HepG2 (cell line): Measurements from ENCODE around the gene LGALS9. TPM values are rescaled to one million over a fixed set of nuclear protein-coding genes. Genes with fewer than 3 reads are reported as not detected.

Experiments
- ATAC-seq: fragments of 200-7000 bp; cut with Tn5 transposase; 3 replicates; pipeline ENCODE4 v1.9.1; 2020; ENCODE audit warnings: mild to moderate bottlenecking, moderate library complexity
- BruUV-seq: library from RNA; stranded (reverse); fragments of 400-500 nt; replicated peaks from 2 replicates; lab custom pipeline; 2021; lab: Mats Ljungman, UMichigan
- CTCF ChIA-PET: fragments of 300-600 bp; formaldehyde crosslinking; extraction: SDS; loops from one replicate; lab custom pipeline; 2021; ENCODE audit warnings: low total read pairs, inconsistent platforms, low intra/inter-chr PET ratio; lab: Yijun Ruan, JAX
- POLR2A ChIA-PET: fragments of 350-600 bp; sonication (Branson Sonifier 250); formaldehyde crosslinking; loops from one replicate; lab custom pipeline; 2020; ENCODE audit warnings: antibody characterized with exemption, inconsistent platforms; lab: Yijun Ruan, JAX
- DNase-seq: peaks from one replicate; pipeline ENCODE4 v3.0.0-alpha.2; 2015; ENCODE audit warnings: low spot score
- FAIRE-seq: peaks from 3 replicates; lab custom pipeline; 2011; peaks lifted over from hg19 to GRCh38; lab: Jason Lieb, UNC
- H2AFZ ChIP-seq: one replicate; pipeline ENCODE4 v1.6.1; 2011; ENCODE audit warnings: low read length, inconsistent platforms
- H3K27ac ChIP-seq: fragments of 300-600 bp; 3 replicates; pipeline ENCODE4 v1.8.0; 2011; ENCODE audit warnings: mixed run types, mild to moderate bottlenecking, mixed read lengths, low read length, inconsistent platforms; ENCODE audit not compliant: insufficient read depth; ENCODE audit errors: extremely low read length
- H3K27me3 ChIP-seq, 2 experiments: fragments of 200-600 bp in 1 of 2; 2 replicates in 1 of 2; 3 replicates in 1 of 2; pipeline versions ENCODE4 v1.6.0 to v1.8.0; 2011; ENCODE audit warnings: low read length in 2 of 2, mild to moderate bottlenecking in 2 of 2, moderate library complexity in 2 of 2, inconsistent platforms in 1 of 2; ENCODE audit not compliant: insufficient read depth in 2 of 2, control insufficient read depth in 1 of 2
- H3K36me3 ChIP-seq, 2 experiments: fragments of 200-600 bp in 1 of 2; replicated peaks in 1 of 2; 2 replicates in 1 of 2; 3 replicates in 1 of 2; pipeline versions ENCODE4 v1.5.1 to v1.8.0; 2011; ENCODE audit warnings: low read length in 2 of 2, inconsistent platforms in 1 of 2; ENCODE audit not compliant: insufficient read depth in 2 of 2, control insufficient read depth in 1 of 2
- H3K4me1 ChIP-seq: 2 replicates; pipeline ENCODE4 v1.5.1; 2012; ENCODE audit warnings: low read length, inconsistent platforms; ENCODE audit not compliant: insufficient read depth
- H3K4me2 ChIP-seq: 2 replicates; pipeline ENCODE4 v1.6.0; 2011; ENCODE audit warnings: low read depth, low read length, inconsistent platforms
- H3K4me3 ChIP-seq, 3 experiments: fragments of 200-600 bp in 1 of 3; sonication (generic), shearing (Covaris generic) in 1 of 3; replicated peaks in 1 of 3; 2 replicates each; pipeline ENCODE4 v1.5.1; 2011 to 2016; ENCODE audit warnings: low read length in 3 of 3, inconsistent platforms in 2 of 3, low read depth in 2 of 3, mild to moderate bottlenecking in 2 of 3, control low read depth in 1 of 3, mixed read lengths in 1 of 3; ENCODE audit not compliant: insufficient read depth in 1 of 3
- H3K79me2 ChIP-seq: one replicate; pipeline ENCODE4 v1.6.1; 2011; ENCODE audit warnings: low read length, inconsistent platforms; ENCODE audit not compliant: insufficient read depth
- H3K9ac ChIP-seq: 2 replicates; pipeline ENCODE4 v1.6.0; 2011; ENCODE audit warnings: mild to moderate bottlenecking, low read depth, low read length, inconsistent platforms; ENCODE audit not compliant: insufficient read depth
- H3K9me3 ChIP-seq: 2 replicates; pipeline ENCODE4 v1.5.1; 2012; ENCODE audit warnings: mild to moderate bottlenecking, low read length
- H4K20me1 ChIP-seq: 2 replicates; pipeline ENCODE4 v1.6.0; 2011; ENCODE audit warnings: inconsistent platforms, mild to moderate bottlenecking, low read length, moderate library complexity; ENCODE audit not compliant: insufficient read depth
- ARNTL ChIP-seq: sonication (generic); formaldehyde crosslinking; IDR thresholded peaks from 2 replicates; pipeline ENCODE4 v1.4.0; 2020; ENCODE audit warnings: mild to moderate bottlenecking, missing genetic modification reagents
- EEA1 ChIP-seq: sonication (generic); formaldehyde crosslinking; IDR thresholded peaks from 2 replicates; pipeline ENCODE4 v1.5.1; 2020; ENCODE audit warnings: mild to moderate bottlenecking, missing genetic modification reagents, borderline replicate concordance
- JARID2 ChIP-seq: sonication (generic); formaldehyde crosslinking; IDR thresholded peaks from 2 replicates; pipeline ENCODE4 v1.8.1; 2023; ENCODE audit warnings: missing genetic modification reagents, inconsistent platforms; ENCODE audit not compliant: insufficient replicate concordance
- JUNB ChIP-seq: sonication (generic); formaldehyde crosslinking; IDR thresholded peaks from 2 replicates; pipeline ENCODE4 v1.8.0; 2022; ENCODE audit warnings: missing genetic modification reagents, mild to moderate bottlenecking, borderline replicate concordance
- KAT7 ChIP-seq: IDR thresholded peaks from 2 replicates; pipeline ENCODE4 v1.6.1; 2018; ENCODE audit warnings: borderline replicate concordance, missing compliant biosample characterization
- NCOA5 ChIP-seq: sonication (generic); formaldehyde crosslinking; IDR thresholded peaks from 2 replicates; pipeline ENCODE4 v1.4.0; 2020; ENCODE audit warnings: missing genetic modification reagents
- NR2F6 ChIP-seq, 2 experiments: IDR thresholded peaks; 2 replicates each; pipeline ENCODE4 v1.6.1; 2016; ENCODE audit warnings: antibody characterized with exemption in 1 of 2, mild to moderate bottlenecking in 1 of 2
- NR3C1 ChIP-seq: sonication (generic); formaldehyde crosslinking; IDR thresholded peaks from 2 replicates; pipeline ENCODE4 v1.4.0; 2020; ENCODE audit warnings: missing genetic modification reagents
- RBAK ChIP-seq: sonication (generic); formaldehyde crosslinking; IDR thresholded peaks from 2 replicates; pipeline ENCODE4 v1.5.1; 2020; ENCODE audit warnings: mild to moderate bottlenecking, missing genetic modification reagents
- RERE ChIP-seq: IDR thresholded peaks from 2 replicates; pipeline ENCODE4 v1.6.1; 2016; ENCODE audit warnings: low read depth, missing genetic modification reagents, missing compliant biosample characterization
- TEAD2 ChIP-seq: sonication (generic); formaldehyde crosslinking; IDR thresholded peaks from 2 replicates; pipeline ENCODE4 v1.9.0; 2021; ENCODE audit warnings: missing genetic modification reagents
- ZNF142 ChIP-seq: sonication (generic); formaldehyde crosslinking; IDR thresholded peaks from 2 replicates; pipeline ENCODE4 v1.4.0; 2020; ENCODE audit warnings: missing genetic modification reagents
- ZNF234 ChIP-seq: sonication (generic); formaldehyde crosslinking; conservative IDR thresholded peaks from 2 replicates; pipeline ENCODE4 v1.5.1; 2020; ENCODE audit warnings: mild to moderate bottlenecking, missing genetic modification reagents
- ZNF3 ChIP-seq: IDR thresholded peaks from 2 replicates; pipeline ENCODE4 v1.7.0; 2017; ENCODE audit warnings: inconsistent platforms
- ZNF431 ChIP-seq: sonication (generic); formaldehyde crosslinking; IDR thresholded peaks from 2 replicates; pipeline ENCODE4 v1.9.0; 2022; ENCODE audit warnings: missing genetic modification reagents, low read depth, mild to moderate bottlenecking, borderline replicate concordance
- WGBS: methylation state at CpG from one replicate; pipeline ENCODE4 v1.1.6; 2017; ENCODE audit warnings: low lambda C conversion rate; 5-methylcytosine and 5-hydroxymethylcytosine counted together
- in situ Hi-C: cut with HindIII; loops from 2 replicates; pipeline ENCODE4 v1.10.0; 2017; ENCODE audit warnings: low pct_unique_long_range_greater_than_20kb; ENCODE audit not compliant: extremely low pct_ligation_motif_present
- intact Hi-C: fragments of 100-400 bp; cut with micrococcal nuclease; formaldehyde crosslinking; loops from one replicate; pipeline ENCODE4 v1.10.0; 2022; ENCODE audit not compliant: unreplicated experiment
- polyA plus RNA-seq, 8 experiments: library from polyadenylated mRNA; depleted of rRNA in 3 of 8; stranded (reverse) in 7 of 8; unstranded in 1 of 8; fragments of >200 nt; fragmentation: Illumina TruSeq in 4 of 8; extraction: Trizol in 4 of 8; gene quantifications; 2 replicates each; pipeline versions ENCODE4 v1.2.1 to v1.2.3, GENCODE V29; 2011 to 2016; ENCODE audit warnings: low read depth in 4 of 8, missing spikeins in 1 of 8, mixed read lengths in 1 of 8; ENCODE audit not compliant: insufficient read depth in 1 of 8
- total RNA-seq, 5 experiments: library from RNA; depleted of rRNA; stranded (reverse); fragments of >200 nt; fragmentation: Illumina TruSeq; extraction: Trizol; gene quantifications; 2 replicates each; pipeline ENCODE4 v1.2.3, GENCODE V29; 2016; ENCODE audit warnings: low read depth in 1 of 5

Gene LGALS9
- total and polyA plus RNA-seq, 2 of the 13 experiments (the other 11 are each of a cell fraction or from before 2014, with no cell fraction given), result 0.40 to 1.4 TPM

GRCh38 chr17:27588354-27588753 lies 42.6 kb upstream of the LGALS9 start:
- Histone ChIP-seq H3K27me3 (no peaks in the 10 kb centered on the region), H3K79me2 (no peaks in the 10 kb centered on the region), H3K9ac (no peak overlapping the region), H4K20me1 (no peaks in the 10 kb centered on the region), H2AFZ (no peak overlapping the region), H3K4me1 (no peaks in the 10 kb centered on the region), H3K9me3 (no peaks in the 10 kb centered on the region), H3K4me2 (no peak overlapping the region), H3K27ac (no peak overlapping the region), H3K4me3 (no peak overlapping the region), H3K36me3 (peaks cover 12 to 62% of the 10 kb centered on the region in 2 experiments)
- ATAC-seq (no peak), DNase-seq (no peak), FAIRE-seq (no peak)
- WGBS, result 94% methylated on average over 12 of the region's 15 CpGs
- BruUV-seq, result no TSS peak
- ChIA-PET POLR2A (no interaction called here), CTCF (no interaction called here)
- intact Hi-C loops (no loop called here), in situ Hi-C loops (no loop called here)
- TF ChIP-seq NR2F6 (IDR thresholded peaks at IDR 0.05), result no peak
- TF ChIP-seq NR2F6 (CRISPR knock-in tag; IDR thresholded peaks at IDR 0.05), result no peak
- no peak for TF ChIP-seq JARID2 (CRISPR knock-in tag)
- no peak for TF ChIP-seq EEA1 (CRISPR knock-in tag)
- no peak for TF ChIP-seq JUNB (CRISPR knock-in tag)
- no peak for TF ChIP-seq RERE (CRISPR knock-in tag)
- no peak for TF ChIP-seq ZNF234 (CRISPR knock-in tag)
- TF ChIP-seq ZNF142 (CRISPR knock-in tag), result no peak
- TF ChIP-seq NR3C1 (CRISPR knock-in tag), result no peak
- no peak for TF ChIP-seq KAT7 (CRISPR knock-in tag)
- no peak for TF ChIP-seq RBAK (CRISPR knock-in tag)
- TF ChIP-seq NCOA5 (CRISPR knock-in tag), result no peak
- TF ChIP-seq ZNF3 (CRISPR knock-in tag), result no peak
- no peak for TF ChIP-seq TEAD2 (CRISPR knock-in tag)
- TF ChIP-seq ZNF431 (CRISPR knock-in tag), result no peak
- no peak for TF ChIP-seq ARNTL (CRISPR knock-in tag)
